GM10266 (cell line): ENCODE measurements around the gene PARP8.

Experiments used
- DNase-seq: peaks from one replicate; pipeline ENCODE4 v3.0.0; 2012; ENCODE audit errors: extremely low spot score
- TF ChIP-seq, protein P1 (sequence below): IDR thresholded peaks from 2 replicates; pipeline ENCODE4 v1.5.1; 2012; ENCODE audit warnings: mild to moderate bottlenecking, low read depth; ENCODE audit not compliant: control insufficient read depth, insufficient read depth; ENCODE audit errors: missing control alignments

Gene PARP8

DNA sequence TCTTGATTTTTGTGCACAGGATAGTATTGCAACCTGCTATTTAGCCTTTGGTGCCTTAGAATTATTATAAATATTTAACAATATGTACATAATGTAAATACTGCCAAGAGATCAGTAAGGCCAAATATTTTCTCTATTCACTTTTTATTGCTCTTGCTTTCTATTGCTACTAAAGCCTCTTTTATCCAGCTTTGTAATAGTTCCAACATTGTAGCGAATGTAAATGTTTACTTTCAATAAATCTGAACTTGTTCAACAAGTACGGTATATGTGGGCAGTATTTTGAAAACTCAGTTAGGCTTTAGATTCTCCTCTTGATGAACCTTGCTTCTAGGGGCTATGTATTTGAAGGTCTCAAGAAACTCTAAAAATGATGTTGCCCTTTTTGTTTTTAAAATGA is 179.8 kb downstream of the PARP8 start:
- TF ChIP-seq, protein P1, sequence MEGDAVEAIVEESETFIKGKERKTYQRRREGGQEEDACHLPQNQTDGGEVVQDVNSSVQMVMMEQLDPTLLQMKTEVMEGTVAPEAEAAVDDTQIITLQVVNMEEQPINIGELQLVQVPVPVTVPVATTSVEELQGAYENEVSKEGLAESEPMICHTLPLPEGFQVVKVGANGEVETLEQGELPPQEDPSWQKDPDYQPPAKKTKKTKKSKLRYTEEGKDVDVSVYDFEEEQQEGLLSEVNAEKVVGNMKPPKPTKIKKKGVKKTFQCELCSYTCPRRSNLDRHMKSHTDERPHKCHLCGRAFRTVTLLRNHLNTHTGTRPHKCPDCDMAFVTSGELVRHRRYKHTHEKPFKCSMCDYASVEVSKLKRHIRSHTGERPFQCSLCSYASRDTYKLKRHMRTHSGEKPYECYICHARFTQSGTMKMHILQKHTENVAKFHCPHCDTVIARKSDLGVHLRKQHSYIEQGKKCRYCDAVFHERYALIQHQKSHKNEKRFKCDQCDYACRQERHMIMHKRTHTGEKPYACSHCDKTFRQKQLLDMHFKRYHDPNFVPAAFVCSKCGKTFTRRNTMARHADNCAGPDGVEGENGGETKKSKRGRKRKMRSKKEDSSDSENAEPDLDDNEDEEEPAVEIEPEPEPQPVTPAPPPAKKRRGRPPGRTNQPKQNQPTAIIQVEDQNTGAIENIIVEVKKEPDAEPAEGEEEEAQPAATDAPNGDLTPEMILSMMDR, result no peak
- DNase-seq, result no peak

DNA sequence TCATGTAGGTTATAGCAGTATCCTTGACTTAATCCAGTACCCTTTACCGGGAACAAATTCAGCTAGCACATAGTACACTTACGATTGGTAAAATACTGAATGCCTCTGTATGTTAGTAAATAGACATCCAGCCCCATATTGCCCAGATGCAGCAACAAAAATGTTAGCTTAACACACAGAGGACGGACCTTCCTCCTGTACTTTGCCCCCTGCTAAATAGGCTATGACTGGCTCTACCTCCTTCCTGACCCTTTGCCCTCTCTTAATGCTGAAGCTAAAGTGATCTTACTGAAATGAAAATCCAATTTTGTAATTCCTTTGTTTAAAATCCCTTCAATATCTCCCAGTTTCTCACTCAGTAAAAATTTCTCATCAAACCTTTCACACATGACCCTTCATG is 183.1 kb downstream of the PARP8 start:
- DNase-seq, result no peak
- TF ChIP-seq, protein P1, result no peak

DNA sequence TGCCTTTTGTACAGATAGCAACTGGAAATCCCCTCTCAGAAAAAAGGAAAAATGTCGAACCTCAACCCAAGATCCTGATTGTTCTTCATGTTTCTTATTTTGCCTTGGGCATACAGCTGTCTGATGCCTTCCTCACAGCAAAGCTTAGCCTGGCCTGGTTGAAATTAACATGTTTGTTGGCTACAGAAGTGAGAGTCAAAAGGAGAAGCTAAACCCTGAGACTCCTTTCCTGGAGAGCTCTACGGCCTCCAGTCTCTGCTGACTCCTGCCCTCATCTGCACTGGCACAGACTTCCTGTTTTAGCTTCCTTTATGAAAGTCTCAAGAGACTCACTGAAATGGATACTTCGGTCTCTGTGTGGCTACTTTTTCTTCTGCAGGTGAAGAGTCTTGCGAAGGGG is 186.7 kb downstream of the PARP8 start:
- TF ChIP-seq, protein P1, result no peak
- peak; percentile 9 for DNase-seq

DNA sequence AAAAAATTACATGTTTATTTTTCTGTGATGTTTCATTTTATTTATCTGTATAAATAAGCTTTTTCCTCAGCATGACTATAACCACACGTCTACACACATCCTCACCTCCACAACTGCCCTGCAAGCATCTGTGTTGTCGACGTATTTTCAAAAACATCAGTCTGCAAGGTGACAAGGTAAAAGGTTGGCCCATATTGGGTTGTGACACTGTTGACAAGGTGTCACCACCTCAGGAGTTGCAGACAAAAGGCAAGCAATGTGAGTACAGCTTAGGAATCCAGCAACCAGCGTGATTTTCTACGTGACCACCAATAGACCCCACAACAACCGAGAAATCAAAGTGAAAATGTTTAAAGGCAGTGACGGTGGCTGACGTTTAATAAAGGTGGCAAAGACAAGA is 187.6 kb downstream of the PARP8 start:
- no peak for DNase-seq
- TF ChIP-seq, protein P1, result no peak

DNA sequence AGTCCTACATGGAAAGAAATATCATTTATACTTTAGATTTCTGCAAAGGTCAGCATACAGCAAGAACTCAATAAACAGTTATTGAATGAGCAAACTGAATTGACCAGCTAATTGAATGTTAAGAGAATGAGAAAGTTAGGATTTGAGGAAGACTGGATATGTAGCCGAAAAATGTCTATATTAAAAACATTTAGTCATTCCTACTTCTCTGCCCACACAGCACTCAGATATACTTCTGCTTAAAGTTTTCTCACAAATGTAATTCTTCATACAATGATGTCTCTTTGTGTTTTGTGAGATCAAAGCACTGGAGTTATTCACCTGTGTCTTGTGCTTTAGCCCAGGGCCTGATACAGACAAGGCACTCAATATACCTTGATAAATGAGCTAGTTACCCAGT is 188.6 kb downstream of the PARP8 start:
- TF ChIP-seq, protein P1, result no peak

DNA sequence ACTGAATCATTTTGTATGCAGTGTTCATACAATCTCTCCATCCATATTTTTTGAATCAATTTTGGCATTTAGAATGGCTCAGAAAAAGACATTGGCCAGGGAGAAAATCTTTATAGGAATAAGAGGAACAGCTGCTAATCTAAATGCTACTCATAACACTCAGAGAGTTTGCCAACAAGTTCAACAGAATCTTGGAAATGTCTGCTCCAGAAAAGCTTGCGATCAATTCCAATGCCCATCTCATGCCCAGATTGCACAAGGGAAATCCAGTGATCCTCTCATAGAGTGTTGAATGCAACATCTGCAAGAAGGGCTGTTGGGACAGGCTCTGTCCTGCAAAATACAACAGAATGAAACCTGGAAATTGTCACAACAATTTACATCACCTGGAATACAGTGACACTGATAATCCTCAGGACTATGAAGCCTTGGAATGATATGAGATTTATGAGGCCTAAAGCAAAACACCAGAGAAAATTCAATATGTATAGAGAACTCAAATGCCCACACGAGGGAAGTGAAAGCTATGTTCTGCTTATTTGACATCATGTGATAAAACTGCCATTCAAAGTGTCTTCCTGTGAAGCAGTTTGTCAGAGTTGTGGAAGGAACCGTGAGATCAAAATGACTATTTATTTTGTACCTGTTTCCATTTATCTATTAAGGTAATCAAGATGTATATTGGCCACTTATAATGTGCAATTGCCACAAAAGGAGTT is 190.1 kb downstream of the PARP8 start:
- TF ChIP-seq, protein P1, result no peak
- DNase-seq, result peak; percentile 21

More for the DNA sequence above, 188.6 kb downstream of the PARP8 start:
- no peak for DNase-seq

DNA sequence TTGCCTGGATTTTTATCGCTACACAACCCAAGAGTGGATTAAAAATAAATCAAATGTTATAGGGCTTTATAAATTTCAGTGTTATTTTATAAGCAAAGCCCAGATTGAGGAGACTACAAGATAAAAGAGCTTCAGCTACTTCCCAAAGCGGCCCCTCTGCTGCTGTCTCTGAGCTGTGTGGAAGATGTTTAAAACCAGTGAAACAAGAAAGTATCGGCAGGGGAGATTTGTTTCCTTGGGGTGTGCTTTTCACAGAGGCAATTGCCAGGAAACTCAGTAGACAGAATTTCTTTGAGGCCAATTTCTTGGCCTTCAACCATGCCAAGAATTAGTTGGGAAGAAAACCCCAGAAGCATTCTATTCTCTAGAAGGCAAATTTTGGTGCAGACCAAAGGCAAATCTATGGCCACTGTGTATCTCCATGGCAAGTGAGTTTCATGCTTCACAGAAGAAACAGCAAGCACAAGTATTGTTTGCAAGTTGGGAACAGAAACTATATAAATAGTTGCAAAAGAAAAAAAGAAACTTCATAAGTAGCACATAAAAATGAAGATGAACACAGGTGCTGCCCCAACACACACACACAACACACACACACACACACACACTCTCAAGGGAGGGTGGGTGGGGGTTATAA is 197.2 kb downstream of the PARP8 start:
- no peak for DNase-seq

More for the DNA sequence above, 197.2 kb downstream of the PARP8 start:
- TF ChIP-seq, protein P1, result no peak
